GM11168 (cell line): ENCODE measurements around the gene ACOT7.
"Not testable (repeated sequence)": the region's sequence is repeated elsewhere in the genome, so short reads cannot be mapped to it uniquely, and the experiment has no call there.

Experiments used
- in situ Hi-C: fragments of 300-500 bp; cut with MboI; formaldehyde crosslinking; loops from one replicate; pipeline ENCODE4 v1.12.0; 2022; ENCODE audit warnings: low sequenced_read_pairs; ENCODE audit not compliant: unreplicated experiment

Gene ACOT7

GRCh38 chr1:6393400-6394187, at the start of gene ACOT7:
Gene ACOT7 (minus strand): TSS chr1:6393767. CDS start chr1:6393399, 368 bp downstream.
- in situ Hi-C loops = no loop called here

- in situ Hi-C loops = no loop called here
These were observed 48.0 kb upstream of the ACOT7 start for GRCh38 chr1:6441586-6441985.

DNA sequence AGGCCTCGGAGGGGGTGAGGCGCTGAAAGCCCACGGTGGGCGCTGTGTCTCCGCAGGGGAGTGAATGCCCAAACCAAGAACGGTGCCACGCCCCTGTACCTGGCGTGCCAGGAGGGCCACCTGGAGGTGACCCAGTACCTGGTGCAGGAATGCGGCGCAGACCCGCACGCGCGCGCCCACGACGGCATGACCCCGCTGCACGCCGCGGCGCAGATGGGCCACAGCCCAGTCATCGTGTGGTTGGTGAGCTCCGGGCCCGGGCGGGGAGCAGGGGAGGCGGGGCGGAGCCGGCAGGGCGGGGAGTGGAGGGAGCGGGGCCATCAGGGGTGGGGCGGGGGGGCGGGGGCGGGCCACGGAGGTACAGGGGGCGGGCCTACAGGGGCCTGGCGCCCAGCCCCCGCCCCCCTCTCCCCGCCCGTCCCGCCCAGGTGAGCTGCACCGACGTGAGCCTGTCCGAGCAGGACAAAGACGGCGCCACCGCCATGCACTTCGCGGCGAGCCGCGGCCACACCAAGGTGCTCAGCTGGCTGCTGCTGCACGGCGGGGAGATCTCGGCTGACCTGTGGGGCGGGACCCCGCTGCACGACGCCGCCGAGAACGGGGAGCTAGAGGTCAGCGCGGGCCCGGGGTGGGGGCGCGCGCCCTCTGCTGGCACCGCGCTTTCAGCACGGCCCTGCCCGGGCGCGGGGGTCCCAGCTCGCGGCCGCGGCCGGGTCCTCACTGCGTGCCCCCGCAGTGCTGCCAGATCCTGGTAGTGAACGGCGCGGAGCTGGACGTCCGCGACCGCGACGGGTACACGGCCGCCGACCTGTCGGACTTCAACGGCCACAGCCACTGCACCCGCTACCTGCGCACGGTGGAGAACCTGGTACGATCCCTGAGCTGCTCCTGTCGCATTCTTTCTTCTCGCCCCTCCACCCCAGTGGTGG, 46.9 kb upstream of the ACOT7 start:
- in situ Hi-C loops = no loop called here

- in situ Hi-C loops = no loop called here
These were observed 44.5 kb upstream of the ACOT7 start for GRCh38 chr1:6438047-6438525.

DNA sequence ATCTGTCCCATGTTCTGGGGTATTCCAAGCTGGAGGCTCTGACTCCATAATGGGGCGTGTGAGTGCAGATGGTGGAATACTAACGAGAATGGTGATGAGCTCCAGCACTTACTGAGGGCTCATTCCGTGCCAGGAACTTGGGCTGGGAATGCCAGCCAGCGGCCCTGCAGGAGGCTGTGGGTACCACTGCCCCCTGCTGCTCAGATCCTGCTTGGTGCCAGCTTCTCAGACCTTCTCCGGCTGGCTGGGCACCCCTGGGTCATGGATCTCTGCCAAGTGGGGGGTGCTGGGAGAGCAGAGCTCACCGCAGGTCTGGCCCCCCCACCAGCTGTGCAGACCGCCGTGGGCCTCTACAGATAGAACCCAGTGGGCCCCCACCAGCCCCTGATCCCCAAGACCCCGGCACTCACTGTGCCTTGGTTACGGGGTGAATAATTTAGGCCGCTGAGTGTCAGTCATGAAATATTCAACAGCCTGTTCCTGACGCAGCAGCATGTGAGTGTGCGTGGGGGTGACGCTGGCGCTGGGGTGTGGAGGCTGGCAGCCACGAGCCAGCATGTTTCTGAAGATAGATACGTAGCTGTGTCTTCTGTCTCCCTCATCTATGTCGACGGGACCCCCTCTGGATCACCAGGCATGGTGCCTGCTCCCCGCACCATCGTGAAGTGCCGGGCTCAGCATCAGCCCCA, 43.6 kb upstream of the ACOT7 start:
- in situ Hi-C loops = not testable (repeated sequence)

DNA sequence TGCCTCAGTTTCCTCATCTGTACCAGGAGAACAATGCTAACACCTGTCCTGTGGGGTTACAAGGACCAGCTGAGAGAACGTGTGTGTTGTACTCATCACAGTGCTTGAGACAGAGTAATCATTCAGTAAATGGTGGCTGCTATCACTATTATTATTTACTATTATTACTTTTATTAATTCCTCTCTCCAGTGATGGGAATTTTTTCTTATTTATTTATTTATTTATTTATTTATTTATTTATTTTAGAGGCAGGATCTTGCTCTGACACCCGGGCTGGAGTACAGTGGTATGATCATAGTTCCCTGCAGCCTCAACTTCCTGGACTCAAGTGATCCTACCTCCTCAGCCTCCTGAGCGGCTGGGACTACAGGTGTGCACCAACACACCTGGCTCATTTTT, 42.7 kb upstream of the ACOT7 start:
- in situ Hi-C loops = not testable (repeated sequence)

DNA sequence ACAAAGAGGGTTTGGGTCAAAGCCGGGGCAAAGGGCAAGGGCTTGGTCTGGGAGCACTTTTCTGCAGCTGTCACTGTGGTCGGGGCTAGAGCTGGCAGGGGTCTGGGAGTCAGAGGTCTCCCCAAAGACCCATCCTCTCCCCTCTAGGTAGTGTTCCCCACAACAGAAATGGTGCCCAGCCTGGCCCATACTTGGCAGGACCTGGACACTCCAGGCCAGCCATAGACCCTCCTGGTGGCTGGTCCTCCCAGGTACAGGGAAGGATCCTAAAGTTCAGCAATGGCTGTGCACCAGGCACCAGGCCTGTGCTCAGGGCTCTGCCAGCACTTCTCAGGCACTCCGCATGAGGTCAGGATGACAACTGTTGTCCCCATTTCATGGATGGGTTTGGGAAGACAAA, 42.0 kb upstream of the ACOT7 start:
- in situ Hi-C loops = no loop called here

DNA sequence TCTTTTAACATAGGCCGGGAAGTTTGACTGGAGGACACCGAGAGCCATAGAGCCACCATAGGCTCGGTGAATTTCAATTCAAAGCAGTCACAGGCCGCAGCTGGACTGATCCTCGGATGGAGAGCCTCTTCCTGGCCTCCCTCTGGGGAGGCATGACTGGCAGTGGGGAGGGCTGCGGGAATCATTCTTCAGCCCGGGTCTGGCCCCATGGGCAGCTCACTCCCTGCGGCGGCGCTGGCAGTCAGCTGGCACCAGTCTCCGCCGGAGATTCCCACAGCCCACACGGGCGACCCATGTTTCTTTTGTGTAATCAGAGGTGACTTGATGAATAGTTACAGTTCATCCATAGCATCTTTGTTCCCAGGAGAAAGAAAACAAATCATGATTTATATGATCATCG, 41.6 kb upstream of the ACOT7 start:
- in situ Hi-C loops = no loop called here

DNA sequence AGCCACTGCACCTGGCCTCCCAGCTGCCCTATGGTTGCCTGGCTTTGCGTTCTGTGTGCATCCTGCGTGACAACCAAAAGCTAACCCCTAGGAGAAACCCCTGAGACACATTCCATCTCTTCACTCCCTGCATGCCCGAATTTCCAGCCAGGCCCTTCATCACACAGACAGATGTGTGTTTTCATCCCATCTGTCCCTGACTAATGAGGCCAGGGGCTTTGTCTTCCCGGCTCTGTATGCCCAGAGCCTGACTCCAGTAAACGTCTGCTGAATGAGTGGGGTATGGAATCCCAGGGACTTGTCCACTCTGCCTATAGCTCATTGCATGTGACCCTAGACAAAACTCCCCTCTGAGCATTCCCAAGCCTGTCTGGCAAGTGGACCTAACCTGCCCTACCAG, 40.6 kb upstream of the ACOT7 start:
- in situ Hi-C loops = no loop called here

DNA sequence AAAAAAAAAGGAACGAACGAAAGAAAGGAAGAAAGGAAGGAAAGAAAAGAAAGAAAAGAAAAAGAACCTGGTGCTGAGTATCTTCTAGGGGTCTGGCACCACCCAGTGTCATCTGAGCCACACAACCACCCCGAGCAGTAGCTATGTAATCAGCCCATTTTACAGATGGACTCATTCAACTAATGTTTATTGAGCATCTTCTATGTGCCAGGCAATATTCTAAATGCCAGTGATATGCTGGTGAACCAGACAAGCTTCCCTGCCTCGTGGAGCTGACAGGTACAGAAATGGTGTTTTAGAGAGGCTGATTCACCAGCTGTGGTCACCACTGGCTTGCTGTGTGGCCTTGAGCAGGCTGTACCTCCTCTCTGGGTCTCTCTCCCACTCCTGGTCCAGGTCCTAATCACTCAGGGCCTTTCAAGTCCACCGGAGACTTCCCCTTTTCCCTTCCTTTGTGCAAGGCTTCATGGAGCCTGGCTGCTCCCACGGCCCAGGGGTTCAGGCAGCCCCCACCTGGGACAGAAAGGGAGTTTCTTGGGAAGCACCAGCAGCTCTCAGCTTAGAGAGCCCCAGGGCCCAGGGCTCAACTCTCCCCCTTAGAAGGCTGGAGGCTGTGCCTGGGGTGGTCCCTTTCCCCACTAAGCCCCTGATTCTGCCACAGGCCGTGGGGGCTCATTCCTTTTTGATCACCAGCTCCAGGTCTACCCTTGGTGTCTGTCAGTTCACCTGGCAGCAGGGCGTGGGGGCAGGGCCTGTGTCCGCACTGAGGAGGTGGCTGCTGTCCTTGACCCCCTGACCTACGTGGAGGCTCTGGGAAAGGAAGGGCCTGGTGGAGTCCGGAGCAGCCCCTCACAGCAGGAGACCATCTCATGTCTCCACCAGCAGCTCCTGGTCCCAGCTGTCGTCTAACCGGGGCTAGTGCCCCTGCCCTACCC, 38.3 kb upstream of the ACOT7 start:
- in situ Hi-C loops = not testable (repeated sequence)

DNA sequence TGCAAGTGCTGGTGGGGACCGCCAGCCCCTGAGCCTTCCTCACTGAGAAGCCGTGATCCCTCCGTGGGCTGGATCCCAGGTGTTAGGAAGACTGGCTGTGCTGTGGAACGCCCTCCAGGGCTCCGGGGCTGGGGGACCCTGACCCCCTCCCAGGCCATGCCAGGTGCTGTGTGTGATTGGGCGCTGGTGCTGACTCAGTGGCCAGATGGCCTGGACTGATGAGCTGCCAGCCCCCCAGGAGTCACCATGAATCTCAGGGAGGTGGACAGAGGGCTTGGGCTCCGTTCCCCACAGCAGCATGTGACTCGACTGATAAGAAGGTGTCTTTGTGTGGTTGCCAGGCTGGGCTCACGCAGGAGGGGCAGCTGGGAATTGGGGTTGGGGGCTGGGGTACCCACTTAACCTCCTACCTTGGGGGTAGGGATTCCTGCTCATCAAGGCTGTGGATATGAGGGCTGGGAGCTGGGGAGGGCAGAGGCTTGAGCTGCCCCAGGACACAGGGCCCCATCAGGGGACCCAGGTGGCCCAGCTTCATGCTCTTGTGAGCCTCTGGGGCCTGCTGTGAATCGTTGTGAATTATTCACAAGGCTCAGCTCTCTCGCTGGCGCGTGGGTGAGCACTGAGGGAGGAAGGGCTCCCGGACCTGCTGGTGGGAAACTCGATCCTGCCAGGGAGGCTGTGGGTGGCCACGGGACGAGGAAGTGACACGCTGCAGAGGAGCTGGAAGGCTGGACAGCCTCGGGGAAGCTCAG, 36.3 kb upstream of the ACOT7 start:
- in situ Hi-C loops = not testable (repeated sequence)

DNA sequence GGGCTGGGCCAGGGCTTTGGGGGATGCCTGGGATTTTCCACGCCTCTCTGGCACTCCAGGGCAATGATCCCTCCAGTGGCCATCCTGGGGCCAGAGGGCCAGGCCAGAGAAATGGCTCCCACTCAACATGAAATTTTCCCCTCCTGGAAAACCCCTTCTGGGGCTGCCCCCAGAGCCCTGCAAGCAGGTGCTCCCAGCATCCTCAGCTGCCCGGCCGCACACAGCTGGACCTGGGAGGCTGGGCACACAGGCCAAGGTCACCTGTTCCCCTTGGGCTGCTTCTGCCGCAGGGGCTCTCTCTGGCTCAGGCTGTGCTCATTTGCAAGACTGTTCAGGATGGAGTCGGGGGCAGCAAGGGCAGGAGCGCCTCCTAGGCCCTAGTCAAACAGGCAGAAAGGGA, 34.9 kb upstream of the ACOT7 start:
- in situ Hi-C loops = not testable (repeated sequence)

- in situ Hi-C loops = no loop called here
These were observed 34.1 kb upstream of the ACOT7 start for GRCh38 chr1:6427441-6428390.

DNA sequence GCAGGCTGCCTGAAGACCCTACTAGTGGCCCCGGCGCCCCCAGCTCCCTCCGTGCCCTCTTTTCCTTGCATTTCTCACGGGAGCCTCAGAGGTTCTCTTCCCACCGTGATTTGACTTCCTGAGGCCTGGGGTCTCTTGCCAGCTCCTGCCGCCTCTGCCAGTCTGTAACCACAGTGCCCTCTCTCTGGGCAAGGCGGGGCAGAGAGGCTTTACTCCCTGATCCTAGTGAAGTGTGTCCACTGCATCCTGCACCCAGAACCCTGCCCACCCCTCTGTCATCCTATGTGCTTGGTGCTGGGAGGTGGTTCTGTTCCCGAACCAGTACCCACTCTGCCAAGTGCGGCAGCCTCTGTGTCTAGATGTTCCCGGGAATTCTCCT, 33.4 kb upstream of the ACOT7 start:
- in situ Hi-C loops = no loop called here

DNA sequence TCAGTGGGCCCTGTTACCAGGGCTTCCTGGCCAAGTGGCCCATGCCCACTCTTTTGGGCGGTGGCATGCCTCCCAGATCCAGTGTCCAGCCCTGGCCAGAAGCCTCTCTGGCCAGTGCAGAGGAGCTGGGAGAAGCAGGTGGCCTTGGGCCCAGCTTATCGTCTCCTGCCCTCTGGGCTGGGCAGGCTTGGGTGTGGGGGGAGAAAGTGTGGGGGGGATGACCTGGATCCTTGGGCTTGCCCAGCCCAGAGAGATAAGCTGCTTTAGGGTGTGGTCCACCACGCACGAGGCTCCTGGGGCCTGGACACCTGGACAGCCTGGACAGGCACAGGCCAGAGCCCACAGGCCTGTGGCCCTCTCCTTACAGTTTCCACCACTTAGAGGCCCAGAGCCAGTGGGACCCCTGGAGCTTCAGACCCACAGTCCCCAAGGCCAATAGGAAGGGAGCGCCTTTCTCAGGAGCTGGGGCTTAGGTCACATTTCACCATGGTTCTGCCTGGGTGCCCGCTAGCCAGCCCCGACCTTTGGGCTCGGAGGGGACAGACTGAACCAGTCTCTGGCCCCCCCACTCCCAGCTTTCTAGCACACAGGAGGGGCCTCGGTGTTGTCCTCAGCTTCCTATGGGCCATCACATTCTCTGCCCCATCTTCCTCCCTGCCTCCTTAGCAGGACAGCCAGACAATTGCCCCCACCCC, 32.9 kb upstream of the ACOT7 start:
- in situ Hi-C loops = no loop called here

DNA sequence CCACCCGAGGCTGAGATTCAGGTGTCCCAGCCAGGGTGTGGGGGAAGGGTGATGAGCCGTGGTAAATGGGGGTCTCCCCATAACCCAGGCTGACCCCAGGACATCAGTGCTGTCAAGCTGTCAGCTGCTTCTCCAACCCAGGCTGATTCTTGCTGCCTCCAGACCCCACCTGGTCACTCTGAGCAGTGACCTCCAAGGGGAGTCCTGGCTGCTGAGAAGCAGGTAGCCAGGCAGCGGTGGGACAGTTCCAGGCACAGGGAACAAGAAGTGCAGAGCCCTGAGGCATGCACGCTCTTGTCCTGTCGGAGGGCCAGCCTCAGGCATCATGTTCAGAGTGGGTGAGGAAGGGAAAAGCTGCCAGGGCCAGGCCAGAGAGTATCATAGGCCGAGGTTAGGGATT, 32.1 kb upstream of the ACOT7 start:
- in situ Hi-C loops = no loop called here
